ENCODE data around the gene INTS11.
"Not testable (repeated sequence)": the region's sequence is repeated elsewhere in the genome, so short reads cannot be mapped to it uniquely, and the experiment has no call there.

INTS11 gene

GRCh38 chr1:1324524-1325287, at the start of gene INTS11, which contains the start of gene CPTP:
Gene INTS11 (minus strand): TSS chr1:1324660. CDS start chr1:1324608, 52 bp downstream.
Gene CPTP (plus strand): TSS chr1:1324802. CDS start chr1:1326911, 2,109 bp downstream.
- peak; percentile 61 for DNase-seq

- no peak for DNase-seq
Measured at GRCh38 chr1:1373815-1374588, 49.5 kb upstream of the INTS11 start.

GRCh38 chr1:1373051-1373814, 48.8 kb upstream of the INTS11 start:
- no peak for DNase-seq

DNA sequence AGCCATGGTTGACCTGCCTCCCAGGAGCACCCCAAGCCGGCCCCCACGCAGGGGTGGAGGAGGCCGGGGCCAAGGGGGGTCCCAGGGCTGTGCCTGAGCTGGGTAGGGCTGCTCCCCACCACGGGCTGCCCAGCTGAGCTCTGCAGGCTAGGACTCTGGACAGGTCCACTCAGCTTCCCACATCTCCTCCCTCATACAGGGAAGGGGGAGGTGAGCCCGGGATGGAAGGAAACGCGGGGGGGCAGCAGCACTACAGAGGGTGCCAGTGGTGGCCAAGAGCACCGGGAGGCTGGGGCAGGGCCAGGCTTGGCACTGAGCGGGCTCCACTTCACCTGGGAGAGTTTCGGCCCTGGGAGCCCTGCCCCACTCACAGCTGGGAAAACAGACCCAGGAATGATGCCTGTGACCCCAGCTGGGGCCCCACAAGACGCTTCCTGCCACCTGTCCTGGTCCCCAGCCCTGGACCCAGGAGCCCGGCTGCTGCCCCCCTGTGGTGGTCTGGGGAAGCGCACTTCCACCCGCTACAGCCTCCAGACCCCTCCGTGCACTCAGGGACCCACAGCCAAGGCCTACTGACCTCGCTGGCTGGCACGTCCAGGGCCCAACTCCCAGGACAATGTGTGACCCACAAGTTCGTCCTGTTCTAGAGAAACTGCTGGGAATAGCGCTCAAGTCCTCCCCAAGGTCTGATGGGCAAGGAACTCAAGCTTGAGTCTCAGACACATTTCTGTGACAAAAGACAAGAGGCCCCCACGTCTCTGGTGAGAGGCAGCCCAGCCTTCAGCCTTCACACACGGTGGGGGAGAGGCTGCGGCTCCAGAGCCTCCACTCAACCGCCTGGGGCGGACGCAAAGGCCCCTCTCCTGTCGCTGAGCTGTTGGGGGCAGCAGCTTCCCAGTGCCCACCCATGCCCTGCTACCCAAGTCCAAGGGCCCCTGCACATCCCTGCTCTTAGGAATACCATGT, 47.6 kb upstream of the INTS11 start:
- no peak for DNase-seq

GRCh38 chr1:1371364-1371745, 46.9 kb upstream of the INTS11 start:
- DNase-seq = no peak

DNA sequence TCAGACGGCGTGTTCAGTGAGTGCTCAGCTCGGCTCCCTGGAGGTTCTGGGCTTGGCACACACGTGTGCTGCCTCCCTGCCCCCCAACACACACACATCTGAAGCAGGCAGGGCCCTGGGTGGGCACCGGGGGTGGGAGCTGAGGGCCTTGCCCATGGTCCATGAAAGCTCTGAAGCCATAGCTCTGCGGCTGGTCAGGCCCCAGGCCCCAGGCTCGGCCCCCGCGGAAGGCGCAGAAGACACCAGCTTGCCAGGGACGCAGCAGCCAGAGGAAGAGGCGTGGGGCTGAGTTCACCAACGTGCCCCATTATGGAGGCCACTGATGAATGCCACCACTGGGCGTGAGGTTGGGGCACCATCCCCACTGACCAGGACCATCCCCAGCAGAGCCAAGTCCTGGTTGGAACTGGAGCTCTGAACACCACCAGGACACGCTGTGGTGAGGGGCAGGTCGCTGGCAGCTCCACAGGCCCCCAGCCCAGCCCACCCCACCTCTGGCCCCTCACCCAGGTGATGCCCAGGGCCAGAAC, 46.4 kb upstream of the INTS11 start:
- DNase-seq = no peak

DNA sequence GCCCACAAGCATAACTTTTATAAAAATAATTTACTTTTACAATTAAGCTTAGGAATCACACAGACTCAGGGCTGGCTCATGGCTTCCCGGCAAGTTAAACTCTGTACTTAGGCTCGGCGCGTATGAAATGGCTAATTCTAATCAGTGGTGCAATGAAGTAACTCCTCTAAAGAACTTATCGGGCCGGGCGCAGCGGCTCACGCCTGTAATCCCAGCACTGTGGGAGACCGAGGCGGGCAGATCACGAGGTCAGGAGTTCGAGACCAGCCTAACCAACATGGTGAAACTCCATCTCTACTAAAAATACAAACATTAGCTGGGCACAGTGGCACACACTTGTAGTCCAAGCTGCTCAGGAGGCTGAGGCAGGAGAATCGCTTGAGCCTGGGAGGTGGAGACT, 45.6 kb upstream of the INTS11 start:
- not testable (repeated sequence) for DNase-seq

GRCh38 chr1:1367315-1367714, 42.9 kb upstream of the INTS11 start:
- no peak for DNase-seq

GRCh38 chr1:1366699-1367066, 42.2 kb upstream of the INTS11 start:
- no peak for DNase-seq

- no peak for DNase-seq
Measured at GRCh38 chr1:1365875-1366698, 41.6 kb upstream of the INTS11 start.

- DNase-seq = no peak
Measured at GRCh38 chr1:1364266-1364665, 39.8 kb upstream of the INTS11 start.

GRCh38 chr1:1361982-1362423, 37.5 kb upstream of the INTS11 start:
- DNase-seq = no peak

- DNase-seq = no peak
Measured at GRCh38 chr1:1361233-1361981, 36.9 kb upstream of the INTS11 start.

GRCh38 chr1:1360506-1361169, 36.2 kb upstream of the INTS11 start:
- DNase-seq = no peak

- DNase-seq = no peak
Measured at GRCh38 chr1:1359664-1360468, 35.4 kb upstream of the INTS11 start.

DNA sequence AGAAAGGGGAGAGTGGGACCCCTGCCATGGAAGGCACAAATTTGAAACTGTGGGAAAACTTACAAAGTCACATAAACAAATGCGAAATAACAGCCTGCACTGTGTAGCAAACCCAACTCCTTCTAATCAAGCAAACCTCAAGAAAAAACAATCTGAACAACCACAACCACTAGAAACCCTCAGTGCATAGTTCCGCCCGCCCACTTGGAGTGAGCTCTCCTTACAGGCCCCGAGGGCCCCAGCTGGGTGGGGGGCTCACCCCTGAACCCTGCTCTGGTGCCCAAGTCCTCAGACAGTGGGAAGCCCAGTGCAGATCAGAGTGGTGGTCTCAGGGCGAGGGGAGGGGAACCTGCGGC, 34.8 kb upstream of the INTS11 start:
- no peak for DNase-seq

DNA sequence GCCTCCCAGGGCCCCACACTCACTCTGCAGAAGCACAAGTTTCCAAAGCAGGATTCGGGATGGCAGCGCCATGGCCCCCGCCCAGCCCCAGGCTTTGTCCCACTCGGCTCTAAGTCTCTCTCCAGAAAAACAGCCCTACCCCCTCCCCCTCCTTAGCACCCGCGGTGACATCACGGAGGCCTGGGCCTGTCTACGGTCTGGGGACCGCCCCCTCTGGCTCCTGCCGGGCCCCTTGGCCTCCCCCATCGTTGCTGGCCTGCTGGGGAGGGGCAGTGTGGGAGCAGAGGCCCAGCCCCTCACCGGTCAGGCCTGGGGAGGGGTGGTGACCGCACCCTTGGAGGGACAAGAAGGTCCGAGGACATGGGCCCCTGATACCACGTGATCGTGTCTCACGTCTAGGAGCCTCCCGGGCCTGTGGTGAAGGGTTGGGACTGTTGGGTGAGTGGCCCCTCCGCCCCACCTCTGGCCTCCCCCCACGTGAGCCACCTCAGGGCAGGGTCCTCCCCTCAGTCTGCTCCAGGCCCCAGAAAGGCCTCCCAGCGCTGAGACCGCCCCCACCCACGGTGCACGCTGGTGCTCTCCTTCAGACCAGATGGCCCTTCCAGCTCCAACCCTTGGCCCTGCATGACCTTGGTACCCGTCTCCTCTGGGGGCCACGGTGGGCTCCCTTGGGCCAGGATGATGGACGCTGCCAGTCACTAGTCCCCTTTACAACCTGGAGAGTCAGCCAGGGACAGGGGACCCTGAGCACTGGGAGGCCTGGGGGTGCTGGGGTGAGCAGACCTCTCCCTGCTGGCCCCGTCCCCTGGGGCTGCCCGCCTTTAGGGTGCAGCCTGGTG, 34.2 kb upstream of the INTS11 start, which contains the start of gene MXRA8:
TSS of gene MXRA8 (minus strand) at position 123 of the 839 bp plus-strand sequence. CDS start at position 72, 51 bp downstream.
- no peak for DNase-seq
